Fibroblast of upper back skin (primary cell): ENCODE measurements around the gene CCIN.
"Not testable (repeated sequence)": the region's sequence is repeated elsewhere in the genome, so short reads cannot be mapped to it uniquely, and the experiment has no call there.

ENCODE experiments used
- DNase-seq: peaks from one replicate; pipeline ENCODE4 v3.0.0-alpha.2; 2013

CCIN gene

GRCh38 chr9:36141288-36141687 lies 27.9 kb upstream of the CCIN start:
- DNase-seq, result peak; percentile 52

DNA sequence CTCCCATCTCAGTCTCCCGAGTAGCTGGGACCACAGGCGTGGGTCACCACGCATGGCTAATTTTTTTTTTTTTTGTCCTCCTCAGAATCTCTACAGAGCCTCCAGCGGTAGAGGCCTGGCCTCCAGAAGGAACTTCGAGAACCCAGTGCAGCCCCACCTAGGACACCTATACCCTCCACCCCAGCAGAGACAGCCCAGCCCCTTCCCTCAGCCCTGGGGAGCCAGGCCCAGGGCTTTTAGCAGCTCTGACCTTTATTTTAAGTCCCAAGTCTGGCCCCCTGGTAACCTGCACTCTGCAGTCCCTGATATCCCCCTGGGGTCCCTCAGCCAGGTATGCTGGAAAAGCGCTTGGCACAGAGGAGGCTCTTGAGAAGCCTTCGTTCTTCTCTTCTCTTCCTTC lies 27.4 kb upstream of the CCIN start:
- no peak for DNase-seq

DNA sequence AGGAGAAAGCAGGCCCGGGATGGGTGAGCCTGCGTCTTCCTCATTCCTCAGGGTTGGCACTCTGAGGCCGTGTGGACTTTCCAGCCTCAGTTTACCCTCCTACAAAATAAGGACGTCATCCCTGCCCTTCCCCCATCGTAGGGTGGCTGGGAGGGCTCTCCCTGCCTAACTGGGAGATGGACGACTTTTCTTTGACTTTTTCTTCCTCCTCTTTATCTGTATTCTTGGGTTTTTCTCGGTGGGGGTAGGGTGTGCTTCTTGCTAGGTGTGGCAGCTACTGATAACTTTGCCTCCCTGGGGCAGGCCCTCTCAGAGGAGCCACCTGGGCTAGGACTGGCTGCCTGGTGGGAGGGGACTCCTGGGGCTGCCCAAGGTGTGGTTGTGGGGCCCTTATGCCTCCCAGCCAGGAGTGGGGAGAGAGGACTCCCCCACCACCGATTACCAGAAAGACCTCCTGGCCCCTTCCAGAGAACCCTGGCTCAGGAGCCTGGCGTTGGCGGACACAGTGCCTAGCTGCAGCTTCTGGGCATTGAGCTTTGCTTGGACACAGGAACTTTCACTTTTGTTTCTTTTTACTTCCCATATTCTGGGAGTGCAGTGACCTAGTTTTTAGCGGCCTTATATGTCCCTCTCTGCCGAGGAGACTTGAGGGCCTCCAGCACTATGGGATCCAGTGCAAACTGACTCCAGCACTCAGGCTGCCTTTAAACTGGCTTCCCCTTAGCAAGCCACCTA lies 26.5 kb upstream of the CCIN start:
- DNase-seq, result no peak

GRCh38 chr9:36143245-36143641 lies 25.9 kb upstream of the CCIN start:
- no peak for DNase-seq

DNA sequence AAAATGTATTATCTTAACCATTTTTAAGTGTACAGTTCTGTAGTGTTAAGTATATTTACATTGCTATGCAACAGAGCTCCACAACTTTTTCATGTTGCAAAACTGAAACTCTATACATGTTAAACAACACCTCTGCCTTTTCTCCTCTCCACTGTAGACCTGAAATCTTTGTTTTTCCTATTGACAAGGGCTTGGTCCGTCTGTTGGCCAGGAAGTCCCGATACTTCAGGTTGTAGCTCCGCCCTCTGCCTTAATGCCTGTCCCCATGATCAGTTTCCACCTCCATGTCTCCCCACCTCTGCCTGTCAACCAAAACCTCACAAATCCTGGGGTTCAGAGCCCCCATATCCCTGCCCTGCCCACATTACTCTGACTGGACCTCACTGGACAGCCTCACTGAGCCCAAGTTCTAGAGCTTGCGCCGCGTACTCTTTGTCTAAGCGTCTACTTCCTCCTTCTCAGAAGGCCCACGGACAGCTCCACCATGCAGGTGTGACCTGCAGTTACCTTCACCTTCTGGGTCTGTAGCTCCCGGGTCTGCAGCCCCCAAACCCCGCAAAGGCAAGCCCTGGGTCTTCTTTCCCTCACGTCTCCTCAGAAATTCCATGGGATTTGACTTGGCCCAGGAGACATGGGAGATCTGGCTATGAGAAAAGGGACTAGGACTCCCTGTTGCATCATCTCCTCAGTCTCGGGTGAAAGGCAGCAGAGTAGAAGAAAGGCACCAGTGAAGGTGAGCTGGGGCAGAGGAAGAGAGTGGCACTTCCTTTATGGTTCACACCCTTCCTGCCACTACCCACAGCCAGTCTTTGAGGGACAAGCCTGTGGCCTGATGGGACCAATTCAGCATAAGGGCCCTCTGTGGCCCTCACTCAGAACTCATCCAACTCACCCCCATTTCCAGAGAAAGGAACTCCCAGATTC lies 24.6 kb upstream of the CCIN start:
- DNase-seq, result no peak

- no peak for DNase-seq
Measured at GRCh38 chr9:36145970-36146369, 23.2 kb upstream of the CCIN start.

GRCh38 chr9:36146651-36147050 lies 22.5 kb upstream of the CCIN start:
- no peak for DNase-seq

DNA sequence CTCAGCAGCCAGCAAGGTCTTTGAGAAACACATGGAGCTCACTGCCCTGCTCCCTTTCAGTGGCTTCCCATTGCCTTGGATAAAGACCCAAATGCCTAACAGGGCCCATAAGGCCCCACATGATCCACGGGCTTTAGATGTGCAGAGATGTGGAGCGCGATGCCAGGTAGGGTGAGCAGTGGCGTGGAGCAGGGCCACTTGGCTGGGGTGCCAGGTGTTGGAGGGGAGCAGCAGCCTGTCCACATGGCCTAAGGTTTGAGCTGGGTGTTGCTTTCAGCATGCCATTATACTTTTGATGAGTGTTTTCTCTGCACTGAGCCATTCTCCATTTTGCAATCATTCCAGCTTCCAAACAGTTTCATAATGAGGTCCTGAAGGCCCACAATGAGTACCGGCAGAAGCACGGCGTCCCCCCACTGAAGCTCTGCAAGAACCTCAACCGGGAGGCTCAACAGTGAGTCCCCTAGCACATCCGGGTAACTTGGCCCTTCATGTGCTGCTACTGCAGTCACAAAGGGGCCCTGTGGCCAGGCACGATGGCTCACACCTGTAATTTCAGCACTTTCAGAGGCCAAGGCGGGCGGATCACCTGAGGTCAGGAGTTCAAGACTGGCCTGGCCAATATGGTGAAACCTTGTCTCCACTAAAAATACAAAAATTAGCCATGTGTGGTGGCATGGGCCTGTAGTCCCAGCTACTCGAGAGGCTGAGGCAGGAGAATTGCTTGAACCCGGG lies 21.6 kb upstream of the CCIN start:
- no peak for DNase-seq

- peak; percentile 98 for DNase-seq
Measured at GRCh38 chr9:36148311-36149051, 20.7 kb upstream of the CCIN start.

GRCh38 chr9:36149197-36149596 lies 20.0 kb upstream of the CCIN start:
- DNase-seq, result peak; percentile 92

GRCh38 chr9:36150574-36151315 lies 18.4 kb upstream of the CCIN start:
- peak; percentile 53 for DNase-seq

DNA sequence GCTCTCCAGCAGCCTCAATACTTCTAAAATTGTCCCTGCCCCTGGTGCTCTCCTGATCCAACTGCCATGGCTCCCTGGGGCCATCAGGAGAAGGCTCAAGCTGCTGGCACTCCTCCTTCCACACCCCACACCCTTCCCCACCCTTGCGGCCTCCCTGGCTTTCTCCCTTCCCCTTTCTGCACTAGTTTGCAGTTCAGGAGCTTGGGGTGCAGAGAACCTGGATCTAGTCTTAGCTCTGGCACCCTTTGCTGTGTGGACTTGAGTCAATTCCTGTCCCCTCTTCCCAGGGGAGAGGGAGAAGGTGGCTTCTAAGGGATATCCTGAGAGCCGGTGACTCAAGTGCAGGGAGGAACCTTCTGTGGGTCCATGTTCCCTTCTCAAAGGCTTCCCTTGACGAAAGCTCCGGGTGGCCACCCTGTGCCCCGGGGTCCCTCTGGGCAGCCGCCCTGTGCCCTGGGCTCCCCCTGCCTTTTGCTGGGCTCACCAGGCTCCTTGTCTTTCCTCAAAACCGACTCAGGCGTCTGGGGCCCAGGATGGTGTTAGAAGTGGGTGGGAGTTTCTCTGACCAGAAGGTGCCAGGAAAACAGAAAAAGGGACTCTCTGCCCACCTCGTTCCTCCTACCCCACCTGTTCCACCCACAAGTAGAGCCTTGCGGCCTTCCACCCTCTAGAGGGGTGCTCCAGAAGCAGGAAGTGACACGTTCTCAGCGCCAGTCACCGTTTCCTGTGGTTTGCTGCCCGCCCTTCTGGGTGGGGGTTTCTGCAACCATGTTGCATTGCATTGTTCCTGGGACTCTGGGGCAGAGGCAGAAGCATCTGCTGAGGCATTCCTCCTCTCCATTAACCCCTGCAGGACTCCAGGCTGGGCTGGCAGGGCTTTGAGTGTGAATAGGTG lies 17.6 kb upstream of the CCIN start:
- peak; percentile 67 for DNase-seq

GRCh38 chr9:36152741-36153438 lies 16.3 kb upstream of the CCIN start:
- DNase-seq, result no peak

GRCh38 chr9:36153746-36154145 lies 15.4 kb upstream of the CCIN start:
- no peak for DNase-seq

DNA sequence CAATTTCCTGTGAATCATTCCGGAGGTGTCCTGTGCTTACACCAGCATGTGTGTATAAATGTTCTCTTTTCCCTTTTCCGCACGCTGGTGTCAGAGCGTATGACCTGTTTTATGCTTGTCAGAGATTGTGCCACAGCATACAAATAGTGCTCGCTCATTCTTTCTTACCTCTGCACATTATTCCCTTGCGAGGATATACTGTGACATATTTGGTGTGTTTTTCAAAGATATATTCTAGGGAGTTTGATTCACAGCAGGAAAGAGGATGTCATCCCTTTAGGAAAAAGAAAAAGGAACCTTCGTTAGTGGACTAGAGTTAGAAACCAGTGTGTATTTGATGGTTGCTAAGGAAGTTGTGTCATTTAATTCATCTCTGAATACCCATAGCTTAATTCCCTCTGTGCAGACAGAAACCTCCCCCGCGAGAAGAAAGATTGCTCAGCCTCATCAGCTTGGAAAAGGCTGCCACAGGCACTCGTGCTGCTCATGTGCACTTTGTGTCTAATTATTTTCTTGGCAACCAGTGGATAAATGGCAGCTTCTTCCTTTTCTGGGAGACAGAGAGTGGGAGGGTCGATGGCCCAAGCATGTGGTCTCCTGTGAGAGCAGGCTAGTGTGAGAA lies 14.7 kb upstream of the CCIN start:
- peak; percentile 51 for DNase-seq

GRCh38 chr9:36156116-36156515 lies 13.1 kb upstream of the CCIN start:
- no peak for DNase-seq

DNA sequence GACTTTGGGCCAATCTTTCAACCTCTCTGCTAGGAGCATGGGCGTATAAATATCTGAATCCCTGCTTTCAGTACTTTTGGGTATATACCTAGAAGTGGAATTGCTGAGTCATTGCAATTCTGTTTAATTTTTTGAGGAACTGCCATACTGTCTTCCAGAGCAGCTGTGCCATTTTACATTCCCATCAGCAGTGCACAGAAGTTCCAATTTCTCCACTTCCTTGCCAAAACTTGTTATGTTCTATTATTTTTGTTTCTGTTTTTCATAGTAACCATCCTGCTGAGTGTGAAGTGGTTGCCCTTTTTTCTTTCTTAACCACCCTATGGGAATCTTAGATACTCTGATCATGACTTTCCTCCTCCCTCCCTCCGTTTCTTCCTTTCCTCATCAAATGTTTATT lies 11.1 kb upstream of the CCIN start:
- DNase-seq, result peak; percentile 42

DNA sequence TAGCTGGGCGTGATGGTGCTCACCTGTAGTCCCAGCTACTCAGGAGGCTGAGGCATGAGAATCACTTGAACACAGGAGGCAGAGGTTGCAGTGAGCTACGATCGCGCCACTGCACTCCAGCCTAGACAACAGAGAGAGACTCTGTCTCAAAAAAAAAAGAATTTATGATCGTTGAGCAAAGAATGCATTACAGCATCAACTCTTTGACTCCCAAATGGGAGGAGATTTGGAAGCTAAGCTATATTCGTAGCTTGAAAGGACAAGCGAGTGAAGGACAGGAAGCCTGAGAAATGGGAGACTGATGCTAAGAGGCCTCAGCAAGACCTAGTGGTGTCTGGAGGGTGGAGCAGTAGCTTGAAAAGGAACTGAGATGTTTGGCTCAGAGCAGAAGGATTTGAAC lies 10.3 kb upstream of the CCIN start:
- DNase-seq, result peak; percentile 73

DNA sequence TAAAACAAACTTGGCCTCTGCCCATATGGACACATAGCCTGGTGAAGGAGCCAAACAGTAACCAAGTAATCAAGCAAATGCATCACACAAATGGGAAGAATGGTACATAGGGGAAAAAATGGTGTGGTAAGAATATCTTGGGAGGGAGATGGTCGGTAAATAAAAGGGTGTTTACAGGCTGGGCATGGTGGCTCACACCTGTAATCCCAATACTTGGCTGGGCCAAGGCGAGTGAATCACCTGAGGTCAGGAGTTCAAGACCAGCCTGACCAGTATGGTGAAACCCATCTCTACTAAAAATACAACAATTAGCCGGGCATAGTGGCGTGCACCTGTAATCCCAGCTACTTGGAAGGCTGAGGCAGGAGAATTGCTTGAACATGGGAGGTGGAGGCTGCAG lies 9.7 kb upstream of the CCIN start:
- not testable (repeated sequence) for DNase-seq

DNA sequence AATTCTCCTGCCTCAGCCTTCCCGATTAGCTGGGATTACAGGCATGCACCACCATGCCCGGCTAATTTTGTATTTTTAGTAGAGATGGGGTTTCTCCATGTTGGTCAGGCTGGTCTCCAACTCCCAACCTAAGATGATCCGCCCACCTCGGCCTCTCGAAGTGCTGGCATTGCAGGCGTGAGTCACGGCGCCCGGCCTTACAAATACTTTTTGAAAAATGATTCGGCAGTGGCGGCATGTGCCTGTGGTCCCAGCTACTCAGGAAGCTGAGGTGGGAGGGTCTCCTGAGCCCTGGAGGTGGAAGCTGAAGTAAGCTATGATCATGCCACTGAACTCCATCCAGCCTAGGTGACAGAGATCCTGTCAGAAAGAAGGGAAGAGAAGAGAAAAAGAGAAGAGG lies 9.1 kb upstream of the CCIN start:
- not testable (repeated sequence) for DNase-seq
